Keratinocyte (primary cell): ENCODE results near the gene TPK1.

Experiments
- EZH2 ChIP-seq: IDR thresholded peaks from one replicate; pipeline ENCODE4 v1.6.1; 2012; ENCODE audit warnings: inconsistent platforms, mild to moderate bottlenecking, low read length, moderate library complexity
- TF ChIP-seq, protein P1 (sequence below), 3 experiments: IDR thresholded peaks in 1 of 3; conservative IDR thresholded peaks in 1 of 3; optimal IDR thresholded peaks in 1 of 3; 2 replicates in 2 of 3; 3 replicates in 1 of 3; pipeline versions ENCODE3 to v1.5.1; 2011; ENCODE audit warnings: low read length in 3 of 3, mild to moderate bottlenecking in 3 of 3, moderate library complexity in 2 of 3, control low read depth in 1 of 3, inconsistent platforms in 1 of 3; ENCODE audit not compliant: insufficient read depth in 2 of 3; ENCODE audit errors: extremely low read depth in 1 of 3

DNA sequence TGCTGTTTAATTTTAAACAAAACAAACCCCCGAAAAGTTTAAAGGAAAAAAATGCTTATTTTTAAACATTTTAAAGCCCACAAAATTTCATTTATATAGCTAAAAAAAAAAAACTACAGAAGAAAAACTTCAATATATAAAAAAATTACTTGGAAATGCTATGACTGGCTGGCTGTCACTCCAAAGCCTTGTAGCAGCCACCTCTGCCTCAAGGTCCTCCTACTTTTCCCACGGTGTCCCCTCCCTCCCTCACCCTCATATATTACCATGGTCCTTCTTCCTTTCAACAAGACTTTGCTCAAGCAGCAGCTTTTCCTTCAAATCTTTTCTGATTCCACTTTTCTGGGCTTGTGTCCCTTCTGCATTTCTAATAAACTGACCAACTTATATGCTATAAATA lies 122.0 kb downstream of the TPK1 start:
- TF ChIP-seq, protein P1, sequence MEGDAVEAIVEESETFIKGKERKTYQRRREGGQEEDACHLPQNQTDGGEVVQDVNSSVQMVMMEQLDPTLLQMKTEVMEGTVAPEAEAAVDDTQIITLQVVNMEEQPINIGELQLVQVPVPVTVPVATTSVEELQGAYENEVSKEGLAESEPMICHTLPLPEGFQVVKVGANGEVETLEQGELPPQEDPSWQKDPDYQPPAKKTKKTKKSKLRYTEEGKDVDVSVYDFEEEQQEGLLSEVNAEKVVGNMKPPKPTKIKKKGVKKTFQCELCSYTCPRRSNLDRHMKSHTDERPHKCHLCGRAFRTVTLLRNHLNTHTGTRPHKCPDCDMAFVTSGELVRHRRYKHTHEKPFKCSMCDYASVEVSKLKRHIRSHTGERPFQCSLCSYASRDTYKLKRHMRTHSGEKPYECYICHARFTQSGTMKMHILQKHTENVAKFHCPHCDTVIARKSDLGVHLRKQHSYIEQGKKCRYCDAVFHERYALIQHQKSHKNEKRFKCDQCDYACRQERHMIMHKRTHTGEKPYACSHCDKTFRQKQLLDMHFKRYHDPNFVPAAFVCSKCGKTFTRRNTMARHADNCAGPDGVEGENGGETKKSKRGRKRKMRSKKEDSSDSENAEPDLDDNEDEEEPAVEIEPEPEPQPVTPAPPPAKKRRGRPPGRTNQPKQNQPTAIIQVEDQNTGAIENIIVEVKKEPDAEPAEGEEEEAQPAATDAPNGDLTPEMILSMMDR (optimal IDR thresholded peaks at IDR 0.05 in 1 of 3, IDR thresholded peaks at IDR 0.05 in 1 of 3, conservative IDR thresholded peaks at IDR 0.05 in 1 of 3; ENCODE audit: extremely low read depth in 1 of 3, insufficient read depth in 2 of 3, low read length in 3 of 3) = no peak
- no peak for TF ChIP-seq EZH2
